Activated naive CD8-positive, alpha-beta T cell treated with anti-CD3 and anti-CD28 coated beads, Interleukin-2, amount 50 U/mL, for 24 hours (primary cell): ENCODE results near the gene MAP2.

Source experiments
- ATAC-seq: fragments of 150-1000 bp; cut with Tn5 transposase; one replicate; pipeline ENCODE4 v1.10.0; 2021
- DNase-seq: peaks from one replicate; pipeline ENCODE4 v3.0.0; 2021
- H3K27ac Mint-ChIP-seq: one replicate; pipeline ENCODE4 v1.8.0; 2021; ENCODE audit warnings: mild to moderate bottlenecking, mixed read lengths
- H3K27me3 Mint-ChIP-seq: one replicate; pipeline ENCODE4 v1.8.0; 2021; ENCODE audit warnings: mixed read lengths
- H3K36me3 Mint-ChIP-seq: one replicate; pipeline ENCODE4 v1.8.0; 2021; ENCODE audit warnings: low read depth, mixed read lengths
- H3K4me1 Mint-ChIP-seq: one replicate; pipeline ENCODE4 v1.8.0; 2021; ENCODE audit warnings: mixed read lengths
- H3K4me3 Mint-ChIP-seq: one replicate; pipeline ENCODE4 v1.8.0; 2021; ENCODE audit warnings: mild to moderate bottlenecking, moderate library complexity, mixed read lengths
- H3K9me3 Mint-ChIP-seq: one replicate; pipeline ENCODE4 v1.8.0; 2021; ENCODE audit warnings: mixed read lengths

The MAP2 gene

GRCh38 chr2:209772290-209772685 is 348.4 kb downstream of the MAP2 start:
- Mint-ChIP-seq H3K36me3 (no peaks in the 10 kb centered on the region), H3K27ac (no peak overlapping the region), H3K4me1 (no peaks in the 10 kb centered on the region), H3K4me3 (no peak overlapping the region), H3K27me3 (peaks cover 23% of the 10 kb centered on the region), H3K9me3 (no peaks in the 10 kb centered on the region)
- DNase-seq (no peak), ATAC-seq (no peak)

- Mint-ChIP-seq H3K36me3 (no peaks in the 10 kb centered on the region), H3K4me3 (no peak overlapping the region), H3K27ac (no peak overlapping the region), H3K27me3 (peaks cover 21% of the 10 kb centered on the region), H3K9me3 (no peaks in the 10 kb centered on the region), H3K4me1 (no peaks in the 10 kb centered on the region)
- no peak for DNase-seq
- ATAC-seq = no peak
Measured at GRCh38 chr2:209773377-209773776, 349.5 kb downstream of the MAP2 start.
